Kidney (tissue), 14 donors: ENCODE data around the gene C19orf44. TPM values are rescaled to one million over a fixed set of nuclear protein-coding genes. Genes with fewer than 3 reads are reported as not detected.

Source experiments
- DNase-seq, 5 donors: peaks; one replicate each; pipeline ENCODE4 v3.0.0-alpha.2; 2013 to 2020
- FAIRE-seq: peaks from 2 replicates; lab custom pipeline; 2012; peaks lifted over from hg19 to GRCh38; lab: Jason Lieb, UNC
- H3K27ac ChIP-seq, 2 donors: one replicate each; pipeline ENCODE4 v1.7.0; 2013; ENCODE audit warnings: low read depth in 2 of 2, low read length in 2 of 2, inconsistent platforms in 1 of 2
- H3K27me3 ChIP-seq: one replicate; pipeline ENCODE4 v1.7.1; 2013; ENCODE audit warnings: low read length, inconsistent platforms; ENCODE audit not compliant: control insufficient read depth, insufficient read depth
- H3K36me3 ChIP-seq, 3 donors: one replicate each; pipeline versions ENCODE4 v1.7.0 to v1.7.1; 2013; ENCODE audit warnings: low read length in 3 of 3, control low read depth in 1 of 3, inconsistent platforms in 1 of 3; ENCODE audit not compliant: insufficient read depth in 3 of 3, control insufficient read depth in 2 of 3
- H3K4me1 ChIP-seq, 3 donors: one replicate each; pipeline versions ENCODE4 v1.7.0 to v1.7.1; 2013; ENCODE audit warnings: low read length in 3 of 3, inconsistent platforms in 1 of 3, low read depth in 1 of 3; ENCODE audit not compliant: control insufficient read depth in 2 of 3, insufficient read depth in 2 of 3
- H3K4me3 ChIP-seq, 3 donors: one replicate each; pipeline versions ENCODE4 v1.7.0 to v1.8.1; 2013; ENCODE audit warnings: low read length in 3 of 3, control low read depth in 1 of 3, inconsistent platforms in 1 of 3
- H3K9ac ChIP-seq, 3 donors: one replicate each; pipeline versions ENCODE4 v1.7.0 to v1.7.1; 2013; ENCODE audit warnings: low read length in 3 of 3, control low read depth in 1 of 3, inconsistent platforms in 1 of 3
- H3K9me3 ChIP-seq, 3 donors: one replicate each; pipeline versions ENCODE4 v1.7.0 to v1.7.1; 2013; ENCODE audit warnings: low read length in 3 of 3, control low read depth in 1 of 3, inconsistent platforms in 1 of 3; ENCODE audit not compliant: control insufficient read depth in 2 of 3, insufficient read depth in 1 of 3
- intact Hi-C: fragments of 100-400 bp; cut with DNase I; formaldehyde crosslinking; loops from one replicate; pipeline ENCODE4 v1.11.1; 2022
- polyA plus RNA-seq: library from polyadenylated mRNA; stranded (reverse); fragments of 350-450 nt; fragmentation: Illumina TruSeq; extraction: RNeasy Lipid Tissue Mini Kit (QIAGEN cat#74804); gene quantifications from one replicate; pipeline ENCODE4 v1.2.3, GENCODE V29; 2014; ENCODE audit warnings: low read depth, low replicate concordance; ENCODE audit not compliant: insufficient read depth
- total RNA-seq: library from RNA; stranded (reverse); fragmentation: NEBNext Ultra II Directional; extraction: Animal tissue kit (Norgen Biotek cat#: 25700); gene quantifications from one replicate; pipeline ENCODE4 v1.2.1, GENCODE V29; 2021
- TF ChIP-seq, protein P1 (sequence below): IDR thresholded peaks from 3 replicates; pipeline ENCODE4 v1.5.1; 2012; ENCODE audit warnings: mild to moderate bottlenecking, moderate library complexity, borderline replicate concordance; ENCODE audit not compliant: insufficient read depth; ENCODE audit errors: extremely low read depth
- donor health status: control.
- donor health status: control.
- donor health status: control.
- donor health status: control.
- donor health status: control.
- donor health status: DM: yes; HTN: yes; CAD: no.
- donor health status: Normal renal cell carcinoma (clear cell type).

Gene C19orf44
- total and polyA plus RNA-seq, 2 donors from 2014 or later, result 6.2 to 8.6 TPM

DNA sequence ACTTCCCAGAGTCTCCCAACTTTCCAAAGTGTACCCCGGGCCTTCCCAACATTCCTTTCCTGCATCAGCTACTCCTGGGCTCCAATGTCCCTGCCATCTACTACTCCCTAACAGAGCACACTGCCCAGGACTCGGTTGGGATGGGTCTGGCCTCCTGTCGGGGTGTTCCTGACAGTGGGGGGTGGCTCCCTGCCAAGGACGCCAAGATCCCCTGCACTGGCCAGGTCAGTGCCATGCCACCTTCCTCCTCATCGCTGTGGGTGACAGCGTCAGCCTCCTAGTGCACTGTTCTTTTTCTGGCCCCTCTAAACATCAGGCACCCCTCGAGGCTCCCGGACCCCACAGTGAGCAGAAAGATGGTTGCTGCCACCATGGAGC, 38.3 kb upstream of the C19orf44 start:
- Histone ChIP-seq H3K9me3 (no peaks in the 10 kb centered on the region), H3K9ac (peak overlapping the region in 1 of 3 donors; percentile 43), H3K27me3 (no peaks in the 10 kb centered on the region), H3K4me3 (peak overlapping the region in 2 of 3 donors; percentile 20 to 48), H3K27ac (peak overlapping the region; percentile 76 to 84), H3K36me3 (no peaks in the 10 kb centered on the region), H3K4me1 (peaks cover 7 to 51% (median 38%) of the 10 kb centered on the region in 3 donors)
- intact Hi-C loops, result no loop called here
- FAIRE-seq (no peak), DNase-seq (no peak)
- TF ChIP-seq, protein P1, sequence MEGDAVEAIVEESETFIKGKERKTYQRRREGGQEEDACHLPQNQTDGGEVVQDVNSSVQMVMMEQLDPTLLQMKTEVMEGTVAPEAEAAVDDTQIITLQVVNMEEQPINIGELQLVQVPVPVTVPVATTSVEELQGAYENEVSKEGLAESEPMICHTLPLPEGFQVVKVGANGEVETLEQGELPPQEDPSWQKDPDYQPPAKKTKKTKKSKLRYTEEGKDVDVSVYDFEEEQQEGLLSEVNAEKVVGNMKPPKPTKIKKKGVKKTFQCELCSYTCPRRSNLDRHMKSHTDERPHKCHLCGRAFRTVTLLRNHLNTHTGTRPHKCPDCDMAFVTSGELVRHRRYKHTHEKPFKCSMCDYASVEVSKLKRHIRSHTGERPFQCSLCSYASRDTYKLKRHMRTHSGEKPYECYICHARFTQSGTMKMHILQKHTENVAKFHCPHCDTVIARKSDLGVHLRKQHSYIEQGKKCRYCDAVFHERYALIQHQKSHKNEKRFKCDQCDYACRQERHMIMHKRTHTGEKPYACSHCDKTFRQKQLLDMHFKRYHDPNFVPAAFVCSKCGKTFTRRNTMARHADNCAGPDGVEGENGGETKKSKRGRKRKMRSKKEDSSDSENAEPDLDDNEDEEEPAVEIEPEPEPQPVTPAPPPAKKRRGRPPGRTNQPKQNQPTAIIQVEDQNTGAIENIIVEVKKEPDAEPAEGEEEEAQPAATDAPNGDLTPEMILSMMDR, result no peak

DNA sequence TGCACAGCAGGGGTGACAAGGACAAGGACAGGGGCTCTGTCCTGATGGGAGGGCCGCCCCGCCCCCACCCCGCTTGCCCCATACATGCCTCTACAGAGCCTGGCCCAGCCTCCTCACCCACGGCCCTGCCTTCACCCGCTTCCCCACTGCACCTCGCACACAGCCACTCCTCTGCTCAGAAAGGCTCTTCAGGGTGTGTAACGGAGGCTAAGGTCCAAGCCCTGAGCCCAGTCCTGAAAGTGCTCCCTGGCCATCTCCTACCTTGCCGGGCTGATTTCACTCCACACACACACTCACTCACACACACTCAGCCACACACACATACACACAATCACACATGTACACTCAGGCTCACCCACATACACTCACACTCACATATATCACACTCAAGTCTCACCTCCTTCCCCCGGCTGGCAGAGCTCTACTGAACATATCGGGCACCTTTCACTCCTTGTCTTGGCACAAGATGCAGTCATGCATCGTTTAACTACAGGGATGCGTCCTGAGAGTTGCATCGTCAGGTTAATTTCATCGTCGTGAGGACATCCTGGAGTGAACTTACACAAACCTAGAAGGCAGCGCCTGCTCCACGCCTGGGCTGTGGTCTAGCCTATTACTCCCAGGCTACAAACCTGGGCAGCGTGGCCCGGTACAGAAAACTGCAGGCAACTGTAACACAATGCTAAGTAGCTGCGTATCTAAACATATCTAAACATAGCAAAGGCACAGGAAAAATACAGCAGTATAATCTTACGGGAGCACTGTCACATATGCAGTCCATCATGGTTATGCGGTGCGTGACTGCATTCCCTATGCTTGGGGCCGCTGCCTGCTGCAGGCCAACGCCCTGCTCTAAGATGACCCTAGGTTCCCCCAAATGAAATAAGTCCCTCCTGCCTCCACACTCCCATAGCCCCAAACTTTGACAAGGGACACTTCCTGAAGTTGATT, 37.5 kb upstream of the C19orf44 start:
- H3K4me1 ChIP-seq, result peaks cover 7 to 54% (median 38%) of the 10 kb centered on the region in 3 donors
- peak overlapping the region; percentile 76 to 84 for H3K27ac ChIP-seq
- intact Hi-C loops, result no loop called here
- H3K36me3 ChIP-seq, result no peaks in the 10 kb centered on the region
- no peaks in the 10 kb centered on the region for H3K27me3 ChIP-seq
- FAIRE-seq (no peak), DNase-seq (no peak)
- TF ChIP-seq, protein P1, result no peak
- no peaks in the 10 kb centered on the region for H3K9me3 ChIP-seq
- H3K4me3 ChIP-seq, result peak overlapping the region in 2 of 3 donors; percentile 20 to 48
- peak overlapping the region in 1 of 3 donors; percentile 1 for H3K9ac ChIP-seq

DNA sequence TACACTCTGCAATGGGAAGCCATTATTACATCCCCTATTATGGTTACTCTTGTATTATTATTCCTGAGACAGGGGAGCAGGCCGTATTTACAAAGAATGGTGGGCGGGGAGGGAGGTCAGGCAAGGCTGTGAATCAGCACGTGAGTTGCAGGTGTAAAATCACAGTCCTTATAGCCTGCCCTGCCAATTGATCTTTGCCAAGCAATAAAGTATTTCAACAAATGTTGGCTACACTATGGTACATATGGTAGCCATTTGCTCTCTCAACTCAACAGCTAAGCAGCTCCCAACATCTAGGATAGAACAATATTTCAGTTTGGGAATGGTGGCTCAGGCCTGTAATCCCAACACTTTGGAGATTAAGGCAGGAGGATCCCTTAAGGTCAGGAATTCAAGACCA, 36.5 kb upstream of the C19orf44 start:
- H3K4me3 ChIP-seq, result no peak overlapping the region
- peaks cover 4 to 55% (median 33%) of the 10 kb centered on the region in 3 donors for H3K4me1 ChIP-seq
- H3K9ac ChIP-seq, result no peak overlapping the region
- no peak for FAIRE-seq
- no peaks in the 10 kb centered on the region for H3K36me3 ChIP-seq
- H3K9me3 ChIP-seq, result no peaks in the 10 kb centered on the region
- intact Hi-C loops, result no loop called here
- TF ChIP-seq, protein P1, result no peak
- H3K27ac ChIP-seq, result no peak overlapping the region
- no peak for DNase-seq
- H3K27me3 ChIP-seq, result no peaks in the 10 kb centered on the region
